GM12878 (cell line): ENCODE measurements around the gene TCF7L1. TPM values are rescaled to one million over a fixed set of nuclear protein-coding genes. Genes with fewer than 3 reads are reported as not detected.

Experiments used
- BACH1 ChIP-seq: fragments of 450-650 bp; IDR thresholded peaks from 2 replicates; pipeline ENCODE4 v1.6.1; 2017; ENCODE audit warnings: mild to moderate bottlenecking, borderline replicate concordance
- BRCA1 ChIP-seq: IDR thresholded peaks from 2 replicates; pipeline ENCODE4 v1.6.1; 2011; ENCODE audit warnings: low read depth, low read length, improper control_type of control experiment
- CBFB ChIP-seq: IDR thresholded peaks from 2 replicates; pipeline ENCODE4 v1.6.1; 2016; ENCODE audit warnings: antibody characterized with exemption, low read depth
- CHD2 ChIP-seq: IDR thresholded peaks from 2 replicates; pipeline ENCODE4 v1.6.1; 2011; ENCODE audit warnings: low read depth, low read length, improper control_type of control experiment, borderline replicate concordance
- CHD4 ChIP-seq: fragments of 200-600 bp; sonication (generic); IDR thresholded peaks from 2 replicates; pipeline ENCODE4 v1.6.1; 2016; ENCODE audit warnings: mild to moderate bottlenecking
- DPF2 ChIP-seq: fragments of 450-650 bp; IDR thresholded peaks from 2 replicates; pipeline ENCODE4 v1.6.1; 2017; ENCODE audit warnings: mild to moderate bottlenecking
- MEF2A ChIP-seq: IDR thresholded peaks from 2 replicates; pipeline ENCODE4 v1.6.1; 2011; ENCODE audit warnings: low read depth, mild to moderate bottlenecking, low read length, moderate library complexity; ENCODE audit not compliant: insufficient read depth
- POLR2AphosphoS2 ChIP-seq: IDR thresholded peaks from 2 replicates; pipeline ENCODE4 v1.6.1; 2011; ENCODE audit warnings: low read depth, mild to moderate bottlenecking, low read length, improper control_type of control experiment, moderate library complexity
- POU2F2 ChIP-seq: IDR thresholded peaks from 3 replicates; pipeline ENCODE4 v1.6.1; 2011; ENCODE audit warnings: low read depth, mild to moderate bottlenecking, low read length, borderline replicate concordance
- SREBF1 ChIP-seq: IDR thresholded peaks from 2 replicates; pipeline ENCODE4 v1.6.1; 2012; ENCODE audit warnings: mild to moderate bottlenecking, low read length
- TBL1XR1 ChIP-seq: IDR thresholded peaks from 2 replicates; pipeline ENCODE4 v1.6.1; 2012; ENCODE audit warnings: low read depth, low read length, improper control_type of control experiment
- polyA plus RNA-seq, 11 experiments: library from polyadenylated mRNA; depleted of rRNA in 4 of 11; unstranded in 6 of 11; stranded (reverse) in 5 of 11; fragments of >200 nt; fragmentation: Nextera tagmentation in 4 of 11; fragmentation: Illumina TruSeq in 1 of 11; extraction: Ambion mirVana in 4 of 11; extraction: Trizol in 1 of 11; gene quantifications; 1 replicate in 1 of 11; 2 replicates in 10 of 11; pipeline versions ENCODE4 v1.2.1 to v1.2.3, GENCODE V29; 2011 to 2016; ENCODE audit warnings: inconsistent platforms in 2 of 11, missing spikeins in 2 of 11, low read depth in 1 of 11
- total RNA-seq, 4 experiments: library from RNA; depleted of rRNA in 3 of 4; stranded (reverse); fragments of >200 nt in 3 of 4; fragmentation: Illumina TruSeq in 1 of 4; extraction: Trizol in 1 of 4; gene quantifications; 2 replicates each; pipeline versions ENCODE4 v1.2.1 to v1.2.3, GENCODE V29; 2013 to 2021
- TF ChIP-seq, protein P1 (sequence below): fragments of 450-650 bp; formaldehyde crosslinking; IDR thresholded peaks from 2 replicates; pipeline ENCODE4 v1.4.0; 2022; ENCODE audit warnings: mild to moderate bottlenecking, moderate library complexity
- TF ChIP-seq, protein P2 (sequence below): fragments of 150-350 bp; IDR thresholded peaks from 2 replicates; pipeline ENCODE4 v1.6.1; 2016; ENCODE audit warnings: low read depth, low read length
- TF ChIP-seq, protein P3 (sequence below): fragments of 450-650 bp; IDR thresholded peaks from 2 replicates; pipeline ENCODE4 v1.6.1; 2016; ENCODE audit warnings: mild to moderate bottlenecking
- TF ChIP-seq, protein P4 (sequence below): IDR thresholded peaks from 2 replicates; pipeline ENCODE4 v1.6.1; 2012; ENCODE audit warnings: improper control_type of control experiment, low read depth, low read length; ENCODE audit not compliant: insufficient replicate concordance

TCF7L1 gene
- total and polyA plus RNA-seq, 10 of the 15 experiments (the other 5 are each of a cell fraction or from before 2014, with no cell fraction given): 0.03 to 0.11 (median 0.10) TPM; not detected in 7

DNA sequence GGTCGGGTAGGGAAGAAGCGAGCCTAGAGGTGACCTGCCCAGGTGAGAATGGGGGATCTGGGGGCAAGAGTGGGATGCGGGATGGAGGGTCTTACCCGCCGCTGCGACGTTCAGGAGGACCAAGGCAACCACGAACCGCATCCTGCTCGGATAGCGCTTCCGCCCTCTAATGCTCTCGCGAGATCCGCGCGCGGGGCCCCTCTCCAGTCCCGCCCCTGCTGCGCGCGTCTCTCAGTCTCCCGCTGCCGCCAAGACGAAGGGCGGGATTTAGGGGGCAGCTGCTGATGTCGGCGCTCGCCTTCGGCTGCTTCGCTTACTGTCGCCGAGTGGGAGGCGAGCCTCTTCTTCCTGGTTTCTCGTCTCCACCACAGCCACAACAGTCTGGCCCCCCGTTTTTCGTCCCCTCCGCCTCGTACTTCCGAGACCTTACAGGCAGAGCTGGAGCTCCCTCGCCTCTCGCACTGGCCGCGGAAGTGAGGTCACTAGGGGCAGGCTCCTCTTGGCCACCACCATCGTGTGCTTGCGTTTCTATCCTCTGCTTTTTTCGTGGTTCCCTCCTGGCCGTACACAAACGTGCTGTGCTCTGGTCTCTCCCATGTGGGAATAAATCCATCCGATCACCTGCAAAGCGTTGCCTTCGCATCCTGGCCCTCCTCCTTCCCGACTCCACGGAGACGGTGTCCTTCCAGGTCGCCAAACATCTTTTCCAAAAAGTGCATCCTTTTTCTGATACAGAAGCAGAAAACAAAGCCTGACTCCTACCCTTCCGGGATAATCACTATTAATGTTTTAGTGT lies 194.8 kb downstream of the TCF7L1 start, which contains the start of gene TGOLN2 (continued):
- TF ChIP-seq, protein P1, sequence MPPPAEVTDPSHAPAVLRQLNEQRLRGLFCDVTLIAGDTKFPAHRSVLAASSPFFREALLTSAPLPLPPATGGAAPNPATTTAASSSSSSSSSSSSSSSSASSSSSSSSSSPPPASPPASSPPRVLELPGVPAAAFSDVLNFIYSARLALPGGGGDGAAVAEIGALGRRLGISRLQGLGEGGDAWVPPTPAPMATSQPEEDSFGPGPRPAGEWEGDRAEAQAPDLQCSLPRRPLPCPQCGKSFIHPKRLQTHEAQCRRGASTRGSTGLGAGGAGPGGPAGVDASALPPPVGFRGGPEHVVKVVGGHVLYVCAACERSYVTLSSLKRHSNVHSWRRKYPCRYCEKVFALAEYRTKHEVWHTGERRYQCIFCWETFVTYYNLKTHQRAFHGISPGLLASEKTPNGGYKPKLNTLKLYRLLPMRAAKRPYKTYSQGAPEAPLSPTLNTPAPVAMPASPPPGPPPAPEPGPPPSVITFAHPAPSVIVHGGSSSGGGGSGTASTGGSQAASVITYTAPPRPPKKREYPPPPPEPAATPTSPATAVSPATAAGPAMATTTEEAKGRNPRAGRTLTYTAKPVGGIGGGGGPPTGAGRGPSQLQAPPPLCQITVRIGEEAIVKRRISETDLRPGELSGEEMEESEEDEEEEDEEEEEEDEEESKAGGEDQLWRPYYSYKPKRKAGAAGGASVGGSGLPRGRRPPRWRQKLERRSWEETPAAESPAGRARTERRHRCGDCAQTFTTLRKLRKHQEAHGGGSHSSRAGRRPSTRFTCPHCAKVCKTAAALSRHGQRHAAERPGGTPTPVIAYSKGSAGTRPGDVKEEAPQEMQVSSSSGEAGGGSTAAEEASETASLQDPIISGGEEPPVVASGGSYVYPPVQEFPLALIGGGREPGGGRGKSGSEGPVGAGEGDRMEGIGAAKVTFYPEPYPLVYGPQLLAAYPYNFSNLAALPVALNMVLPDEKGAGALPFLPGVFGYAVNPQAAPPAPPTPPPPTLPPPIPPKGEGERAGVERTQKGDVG (CRISPR knock-in tag): no peak
- TF ChIP-seq SREBF1 (no peak), DPF2 (no peak; the same call in 1 of the 2 replicates), MEF2A (peak; percentile 34; the same call in 1 of the 2 replicates), POLR2AphosphoS2 (peak; percentile 97), POU2F2 (peak; percentile 72; the same call in 2 of the 3 replicates), CHD4 (no peak), BRCA1 (peak; percentile 89), CBFB (peak; percentile 95), TBL1XR1 (0 out of 2 replicates have a peak, but pooled peaks have one; percentile 48), CHD2 (peak; percentile 99), BACH1 (peak; percentile 82; the same call in 1 of the 2 replicates)
- TF ChIP-seq, protein P2, sequence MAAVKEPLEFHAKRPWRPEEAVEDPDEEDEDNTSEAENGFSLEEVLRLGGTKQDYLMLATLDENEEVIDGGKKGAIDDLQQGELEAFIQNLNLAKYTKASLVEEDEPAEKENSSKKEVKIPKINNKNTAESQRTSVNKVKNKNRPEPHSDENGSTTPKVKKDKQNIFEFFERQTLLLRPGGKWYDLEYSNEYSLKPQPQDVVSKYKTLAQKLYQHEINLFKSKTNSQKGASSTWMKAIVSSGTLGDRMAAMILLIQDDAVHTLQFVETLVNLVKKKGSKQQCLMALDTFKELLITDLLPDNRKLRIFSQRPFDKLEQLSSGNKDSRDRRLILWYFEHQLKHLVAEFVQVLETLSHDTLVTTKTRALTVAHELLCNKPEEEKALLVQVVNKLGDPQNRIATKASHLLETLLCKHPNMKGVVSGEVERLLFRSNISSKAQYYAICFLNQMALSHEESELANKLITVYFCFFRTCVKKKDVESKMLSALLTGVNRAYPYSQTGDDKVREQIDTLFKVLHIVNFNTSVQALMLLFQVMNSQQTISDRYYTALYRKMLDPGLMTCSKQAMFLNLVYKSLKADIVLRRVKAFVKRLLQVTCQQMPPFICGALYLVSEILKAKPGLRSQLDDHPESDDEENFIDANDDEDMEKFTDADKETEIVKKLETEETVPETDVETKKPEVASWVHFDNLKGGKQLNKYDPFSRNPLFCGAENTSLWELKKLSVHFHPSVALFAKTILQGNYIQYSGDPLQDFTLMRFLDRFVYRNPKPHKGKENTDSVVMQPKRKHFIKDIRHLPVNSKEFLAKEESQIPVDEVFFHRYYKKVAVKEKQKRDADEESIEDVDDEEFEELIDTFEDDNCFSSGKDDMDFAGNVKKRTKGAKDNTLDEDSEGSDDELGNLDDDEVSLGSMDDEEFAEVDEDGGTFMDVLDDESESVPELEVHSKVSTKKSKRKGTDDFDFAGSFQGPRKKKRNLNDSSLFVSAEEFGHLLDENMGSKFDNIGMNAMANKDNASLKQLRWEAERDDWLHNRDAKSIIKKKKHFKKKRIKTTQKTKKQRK: no peak
- TF ChIP-seq, protein P3, sequence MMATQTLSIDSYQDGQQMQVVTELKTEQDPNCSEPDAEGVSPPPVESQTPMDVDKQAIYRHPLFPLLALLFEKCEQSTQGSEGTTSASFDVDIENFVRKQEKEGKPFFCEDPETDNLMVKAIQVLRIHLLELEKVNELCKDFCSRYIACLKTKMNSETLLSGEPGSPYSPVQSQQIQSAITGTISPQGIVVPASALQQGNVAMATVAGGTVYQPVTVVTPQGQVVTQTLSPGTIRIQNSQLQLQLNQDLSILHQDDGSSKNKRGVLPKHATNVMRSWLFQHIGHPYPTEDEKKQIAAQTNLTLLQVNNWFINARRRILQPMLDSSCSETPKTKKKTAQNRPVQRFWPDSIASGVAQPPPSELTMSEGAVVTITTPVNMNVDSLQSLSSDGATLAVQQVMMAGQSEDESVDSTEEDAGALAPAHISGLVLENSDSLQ: peak; percentile 64
- TF ChIP-seq, protein P4, sequence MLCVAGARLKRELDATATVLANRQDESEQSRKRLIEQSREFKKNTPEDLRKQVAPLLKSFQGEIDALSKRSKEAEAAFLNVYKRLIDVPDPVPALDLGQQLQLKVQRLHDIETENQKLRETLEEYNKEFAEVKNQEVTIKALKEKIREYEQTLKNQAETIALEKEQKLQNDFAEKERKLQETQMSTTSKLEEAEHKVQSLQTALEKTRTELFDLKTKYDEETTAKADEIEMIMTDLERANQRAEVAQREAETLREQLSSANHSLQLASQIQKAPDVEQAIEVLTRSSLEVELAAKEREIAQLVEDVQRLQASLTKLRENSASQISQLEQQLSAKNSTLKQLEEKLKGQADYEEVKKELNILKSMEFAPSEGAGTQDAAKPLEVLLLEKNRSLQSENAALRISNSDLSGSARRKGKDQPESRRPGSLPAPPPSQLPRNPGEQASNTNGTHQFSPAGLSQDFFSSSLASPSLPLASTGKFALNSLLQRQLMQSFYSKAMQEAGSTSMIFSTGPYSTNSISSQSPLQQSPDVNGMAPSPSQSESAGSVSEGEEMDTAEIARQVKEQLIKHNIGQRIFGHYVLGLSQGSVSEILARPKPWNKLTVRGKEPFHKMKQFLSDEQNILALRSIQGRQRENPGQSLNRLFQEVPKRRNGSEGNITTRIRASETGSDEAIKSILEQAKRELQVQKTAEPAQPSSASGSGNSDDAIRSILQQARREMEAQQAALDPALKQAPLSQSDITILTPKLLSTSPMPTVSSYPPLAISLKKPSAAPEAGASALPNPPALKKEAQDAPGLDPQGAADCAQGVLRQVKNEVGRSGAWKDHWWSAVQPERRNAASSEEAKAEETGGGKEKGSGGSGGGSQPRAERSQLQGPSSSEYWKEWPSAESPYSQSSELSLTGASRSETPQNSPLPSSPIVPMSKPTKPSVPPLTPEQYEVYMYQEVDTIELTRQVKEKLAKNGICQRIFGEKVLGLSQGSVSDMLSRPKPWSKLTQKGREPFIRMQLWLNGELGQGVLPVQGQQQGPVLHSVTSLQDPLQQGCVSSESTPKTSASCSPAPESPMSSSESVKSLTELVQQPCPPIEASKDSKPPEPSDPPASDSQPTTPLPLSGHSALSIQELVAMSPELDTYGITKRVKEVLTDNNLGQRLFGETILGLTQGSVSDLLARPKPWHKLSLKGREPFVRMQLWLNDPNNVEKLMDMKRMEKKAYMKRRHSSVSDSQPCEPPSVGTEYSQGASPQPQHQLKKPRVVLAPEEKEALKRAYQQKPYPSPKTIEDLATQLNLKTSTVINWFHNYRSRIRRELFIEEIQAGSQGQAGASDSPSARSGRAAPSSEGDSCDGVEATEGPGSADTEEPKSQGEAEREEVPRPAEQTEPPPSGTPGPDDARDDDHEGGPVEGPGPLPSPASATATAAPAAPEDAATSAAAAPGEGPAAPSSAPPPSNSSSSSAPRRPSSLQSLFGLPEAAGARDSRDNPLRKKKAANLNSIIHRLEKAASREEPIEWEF: no peak
